Ovary (tissue), 9 donors: ENCODE results near the gene NEDD4L. TPM values are rescaled to one million over a fixed set of nuclear protein-coding genes. Genes with fewer than 3 reads are reported as not detected.

Source experiments
- DNase-seq, 5 donors: peaks; one replicate each; pipeline ENCODE4 v3.0.0-alpha.2; 2019 to 2020
- H3K27ac ChIP-seq, 2 donors: fragments of 200-600 bp; one replicate each; pipeline versions ENCODE4 v1.5.1 to v1.8.0; 2019 to 2022
- H3K27me3 ChIP-seq: fragments of 200-600 bp; one replicate; pipeline ENCODE4 v1.8.0; 2022
- H3K36me3 ChIP-seq: fragments of 200-600 bp; sonication (generic); one replicate; pipeline ENCODE4 v1.5.1; 2019
- H3K4me1 ChIP-seq: one replicate; pipeline ENCODE4 v1.8.1; 2013; ENCODE audit warnings: mild to moderate bottlenecking, moderate library complexity; ENCODE audit not compliant: insufficient read depth
- H3K4me3 ChIP-seq: fragments of 200-600 bp; sonication (generic); one replicate; pipeline ENCODE4 v1.5.1; 2017
- H3K9me3 ChIP-seq, 2 donors: fragments of 200-600 bp in 1 of 2; sonication (generic) in 1 of 2; one replicate each; pipeline versions ENCODE4 v1.5.1 to v1.8.1; 2013 to 2019; ENCODE audit warnings: mild to moderate bottlenecking in 1 of 2, moderate library complexity in 1 of 2
- CTCF ChIP-seq, 3 donors: fragments of 450-650 bp in 2 of 3; fragments of 200-600 bp in 1 of 3; IDR thresholded peaks; one replicate each; pipeline versions ENCODE4 v1.5.1 to v1.8.0; 2016 to 2022; ENCODE audit warnings: antibody characterized with exemption in 3 of 3, mild to moderate bottlenecking in 1 of 3
- EP300 ChIP-seq: sonication (generic); formaldehyde crosslinking; IDR thresholded peaks from one replicate; pipeline ENCODE4 v1.6.1; 2017; ENCODE audit warnings: antibody characterized with exemption
- POLR2A ChIP-seq: fragments of 450-650 bp; IDR thresholded peaks from one replicate; pipeline ENCODE4 v1.6.1; 2017; ENCODE audit warnings: antibody characterized with exemption, mild to moderate bottlenecking, moderate library complexity
- WGBS, 3 donors: extraction: QIAGEN DNeasy Blood & Tissue Kit in 1 of 3; methylation state at CpG; one replicate each; pipeline versions ENCODE4 v1.1.5 to v1.1.7; 2013 to 2017; 5-methylcytosine and 5-hydroxymethylcytosine counted together
- intact Hi-C, 4 donors: fragments of 100-400 bp; cut with DNase I; formaldehyde crosslinking; loops; one replicate each; pipeline versions ENCODE4 v1.11.0 to v1.15.1; 2022 to 2023
- polyA plus RNA-seq, 2 donors: library from polyadenylated mRNA; stranded (reverse); fragments of 200-250 nt in 1 of 2; fragments of 350-450 nt in 1 of 2; fragmentation: Illumina TruSeq in 1 of 2; extraction: RNeasy Lipid Tissue Mini Kit (QIAGEN cat#74804) in 1 of 2; gene quantifications; one replicate each; pipeline ENCODE4 v1.2.3, GENCODE V29; 2013 to 2014
- total RNA-seq, 7 donors: library from RNA; depleted of rRNA in 2 of 7; stranded (reverse); fragments of >200 nt in 2 of 7; fragmentation: NEBNext Ultra II Directional in 3 of 7; extraction: Animal tissue kit (Norgen Biotek cat#: 25700) in 3 of 7; gene quantifications; one replicate each; pipeline versions ENCODE4 v1.1.0 to v1.2.4, GENCODE V29; 2016 to 2023
- donor health status: DM: no; HTN: no; CAD: no; lungs with moderate emphysema.
- donor health status: DM: no; HTN: no; CAD: no.
- donor health status: Bipolar disorder and iron deficiency.
- donor health status: DM: yes; HTN: yes; CAD: no.
- donor health status: DM: no; HTN: no; CAD: no.
- donor health status: DM: yes; HTN: yes; CAD: no.

NEDD4L gene
- total and polyA plus RNA-seq, 9 donors = 11.0 to 75.2 (median 18.2) TPM

DNA sequence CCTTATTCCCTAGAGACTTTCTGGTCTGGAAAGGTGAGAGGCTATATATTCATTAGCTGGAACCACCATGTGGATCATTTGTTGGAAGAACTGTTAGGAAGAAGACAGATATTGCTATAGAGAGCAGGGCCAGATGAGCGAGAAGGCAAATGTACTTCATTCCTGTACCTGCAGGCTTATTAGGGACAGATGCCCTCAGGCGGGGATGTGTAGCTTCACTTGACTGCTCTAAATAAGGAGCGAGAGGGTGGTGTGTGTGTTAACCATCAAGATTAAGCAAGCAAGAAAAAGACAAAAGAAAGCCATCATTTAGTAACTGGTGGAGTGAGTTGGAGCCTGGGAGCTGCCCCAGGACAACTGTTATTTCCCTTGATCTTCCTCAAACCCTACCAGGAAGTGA, 36.4 kb downstream of the NEDD4L start:
- 95 to 96% (median 96%) methylated on average over 3 of the region's 3 CpGs for WGBS, 3 donors
- no peak for DNase-seq
- Histone ChIP-seq H3K9me3 (no peaks in the 10 kb centered on the region), H3K4me3 (no peak overlapping the region), H3K4me1 (no peaks in the 10 kb centered on the region), H3K27ac (no peak overlapping the region), H3K36me3 (no peaks in the 10 kb centered on the region), H3K27me3 (no peaks in the 10 kb centered on the region)
- intact Hi-C loops = no loop called here
- no peak for TF ChIP-seq CTCF (IDR thresholded peaks at IDR 0.05)
- no peak for TF ChIP-seq EP300
- TF ChIP-seq POLR2A = no peak

DNA sequence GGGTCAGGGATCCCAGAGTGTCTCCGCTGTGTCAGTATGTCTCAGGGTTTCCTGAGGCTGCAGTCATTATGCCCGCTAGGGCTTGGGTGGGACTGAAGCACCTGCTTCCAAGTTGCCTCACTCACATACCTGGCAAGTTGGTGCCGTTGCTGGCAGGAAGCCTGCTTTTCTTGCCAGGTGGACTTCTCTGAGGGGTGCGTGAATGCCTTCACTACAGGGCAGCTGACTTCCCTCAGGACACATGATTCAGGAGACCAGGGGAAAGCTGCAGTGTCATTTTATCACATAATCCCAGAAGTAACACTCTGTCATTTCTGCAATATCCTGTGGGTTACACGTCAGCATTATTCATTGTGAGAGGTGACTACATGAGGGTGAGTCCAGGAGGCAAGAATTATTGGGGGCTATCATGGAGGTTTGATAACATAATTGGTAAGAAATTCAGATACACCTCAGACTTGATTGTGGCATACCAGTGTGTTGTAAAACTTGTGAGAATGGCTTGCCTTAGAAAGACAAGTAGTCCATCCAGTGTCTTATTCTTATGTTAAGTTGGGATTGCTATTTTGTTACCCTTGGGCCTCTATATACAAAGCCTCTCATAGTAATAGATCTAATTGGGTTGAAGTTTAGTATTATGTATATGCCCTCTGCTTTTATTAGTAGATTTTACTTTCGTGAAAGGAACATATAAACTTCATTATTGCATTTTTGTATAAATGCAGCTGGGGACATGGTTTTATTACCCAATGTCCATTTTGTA, 44.1 kb downstream of the NEDD4L start:
- intact Hi-C loops = no loop called here
- Histone ChIP-seq H3K27ac (no peak overlapping the region), H3K9me3 (no peaks in the 10 kb centered on the region), H3K27me3 (no peaks in the 10 kb centered on the region), H3K36me3 (no peaks in the 10 kb centered on the region), H3K4me1 (no peaks in the 10 kb centered on the region), H3K4me3 (no peak overlapping the region)
- no peak for DNase-seq
- TF ChIP-seq EP300 = no peak
- no peak for TF ChIP-seq POLR2A
- TF ChIP-seq CTCF (IDR thresholded peaks at IDR 0.05) = no peak
- 88 to 92% (median 89%) methylated on average over 6 of the region's 6 CpGs for WGBS, 3 donors

DNA sequence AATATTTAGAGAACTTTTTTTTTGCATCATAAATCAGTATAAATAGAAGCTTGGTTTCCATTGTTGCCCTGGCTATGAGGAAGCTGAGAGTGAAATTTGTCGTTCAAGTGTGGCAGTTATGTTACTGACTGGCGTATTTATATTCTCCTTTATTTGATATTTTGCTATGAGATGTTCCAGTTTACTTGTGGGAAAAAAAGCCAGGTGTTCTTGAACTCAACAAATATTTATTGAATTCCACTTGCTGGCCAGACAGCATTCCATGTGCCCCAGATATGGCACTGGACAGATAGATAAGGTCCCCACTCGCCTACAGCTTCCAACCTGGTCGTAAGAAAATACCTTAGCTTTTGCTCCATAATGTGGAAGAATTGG, 44.7 kb downstream of the NEDD4L start:
- Histone ChIP-seq H3K27me3 (no peaks in the 10 kb centered on the region), H3K36me3 (no peaks in the 10 kb centered on the region), H3K4me3 (no peak overlapping the region), H3K9me3 (no peaks in the 10 kb centered on the region), H3K4me1 (no peaks in the 10 kb centered on the region), H3K27ac (no peak overlapping the region)
- 93 to 96% (median 96%) methylated on average over 4 of the region's 4 CpGs for WGBS, 3 donors
- no peak for DNase-seq
- no peak for TF ChIP-seq POLR2A
- intact Hi-C loops = no loop called here

DNA sequence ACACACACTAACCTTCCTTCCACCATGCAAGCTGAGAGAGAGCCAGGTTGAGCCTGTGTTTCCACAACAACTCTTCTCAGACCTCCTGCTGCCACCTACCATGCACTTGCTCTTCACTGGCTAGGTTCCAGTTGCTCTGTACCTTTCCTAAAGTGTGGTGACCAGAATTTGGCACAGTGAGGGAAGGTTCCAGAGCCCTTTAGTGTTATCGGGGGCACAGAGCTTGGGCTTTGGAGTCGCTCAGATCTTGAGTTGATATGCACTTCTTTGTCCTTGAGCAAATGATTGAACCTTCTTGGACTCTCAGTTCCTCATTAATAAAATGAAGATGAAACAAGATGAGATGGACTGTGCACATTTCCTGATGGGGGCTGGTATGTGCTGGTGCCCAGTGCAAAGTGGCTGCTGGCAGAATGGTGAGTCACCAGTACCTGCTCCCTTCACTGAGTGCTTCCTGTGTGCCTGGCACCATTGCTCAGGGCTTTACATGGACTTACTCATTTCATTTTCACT, 47.1 kb downstream of the NEDD4L start:
- no peak overlapping the region for H3K27ac ChIP-seq
- WGBS, 3 donors = 98 to 100% (median 98%) methylated on average over 2 of the region's 2 CpGs
- TF ChIP-seq POLR2A = no peak
- no peak for TF ChIP-seq EP300
- TF ChIP-seq CTCF (IDR thresholded peaks at IDR 0.05) = no peak

GRCh38 chr18:58093311-58093803, 49.3 kb downstream of the NEDD4L start:
- Histone ChIP-seq H3K36me3 (no peaks in the 10 kb centered on the region), H3K9me3 (no peaks in the 10 kb centered on the region), H3K27ac (no peak overlapping the region), H3K27me3 (no peaks in the 10 kb centered on the region), H3K4me3 (no peak overlapping the region), H3K4me1 (peaks cover 16% of the 10 kb centered on the region)
- TF ChIP-seq CTCF (IDR thresholded peaks at IDR 0.05) = no peak
- no peak for TF ChIP-seq POLR2A
- no peak for TF ChIP-seq EP300
- 92 to 98% (median 97%) methylated on average over 7 of the region's 7 CpGs for WGBS, 3 donors
- DNase-seq = no peak
- intact Hi-C loops = no loop called here

More for the DNA sequence above, 47.1 kb downstream of the NEDD4L start:
- Histone ChIP-seq H3K27me3 (no peaks in the 10 kb centered on the region), H3K9me3 (no peaks in the 10 kb centered on the region), H3K4me3 (no peak overlapping the region), H3K4me1 (peaks cover 2% of the 10 kb centered on the region), H3K36me3 (no peaks in the 10 kb centered on the region)
- intact Hi-C loops = no loop called here
- no peak for DNase-seq
